Uterus (tissue), 4 donors: Measurements from ENCODE around the gene CAMK2A. TPM values are rescaled to one million over a fixed set of nuclear protein-coding genes. Genes with fewer than 3 reads are reported as not detected.
A peak's percentile ranks its signal among the peaks of the same experiment; 100 is the strongest.

Source experiments
- DNase-seq, 2 donors: peaks; one replicate each; pipeline ENCODE4 v3.0.0-alpha.2; 2019 to 2020
- H3K27ac ChIP-seq, 2 donors: fragments of 200-600 bp; sonication (generic); 1 replicate in 1 of 2; 2 replicates in 1 of 2; pipeline ENCODE4 v1.5.1; 2016 to 2018
- H3K27me3 ChIP-seq, 2 donors: fragments of 200-600 bp; sonication (generic); one replicate each; pipeline ENCODE4 v1.5.1; 2018 to 2019; ENCODE audit warnings: control low read depth in 1 of 2
- H3K36me3 ChIP-seq, 2 donors: fragments of 200-600 bp; sonication (generic); one replicate each; pipeline ENCODE4 v1.5.1; 2019; ENCODE audit warnings: control low read depth in 1 of 2
- H3K4me1 ChIP-seq, 2 donors: fragments of 200-600 bp; sonication (generic); one replicate each; pipeline ENCODE4 v1.5.1; 2018 to 2019; ENCODE audit warnings: control low read depth in 1 of 2
- H3K4me3 ChIP-seq, 2 donors: fragments of 200-600 bp; sonication (generic); 1 replicate in 1 of 2; 2 replicates in 1 of 2; pipeline ENCODE4 v1.5.1; 2018 to 2019; ENCODE audit warnings: mild to moderate bottlenecking in 1 of 2
- H3K9me3 ChIP-seq, 2 donors: fragments of 200-600 bp; sonication (generic); one replicate each; pipeline ENCODE4 v1.5.1; 2019; ENCODE audit warnings: control low read depth in 1 of 2
- POLR2A ChIP-seq, 2 donors: fragments of 450-650 bp; IDR thresholded peaks; one replicate each; pipeline ENCODE4 v1.6.1; 2016; ENCODE audit warnings: antibody characterized with exemption in 2 of 2, mild to moderate bottlenecking in 1 of 2, moderate library complexity in 1 of 2
- intact Hi-C: fragments of 100-400 bp; cut with DNase I; formaldehyde crosslinking; loops from one replicate; pipeline ENCODE4 v1.15.1; 2023; ENCODE audit warnings: low total_unique reads
- total RNA-seq, 4 donors: library from RNA; depleted of rRNA in 3 of 4; stranded (reverse); fragments of >200 nt in 3 of 4; gene quantifications; one replicate each; pipeline versions ENCODE4 v1.1.0 to v1.2.4, GENCODE V29; 2014 to 2023
- TF ChIP-seq, protein P1 (sequence below), 4 experiments: fragments of 200-600 bp in 2 of 4; fragments of 450-650 bp in 2 of 4; sonication (generic) in 2 of 4; IDR thresholded peaks; one replicate each; pipeline ENCODE4 v1.5.1; 2016 to 2019; ENCODE audit warnings: antibody characterized with exemption in 4 of 4, mild to moderate bottlenecking in 2 of 4, moderate library complexity in 1 of 4
- donor health status: DM: yes; HTN: yes; CAD: no.

CAMK2A gene
- total RNA-seq, 4 donors from 2014 or later: under 0.01 to 23.7 (median 4.3) TPM

DNA sequence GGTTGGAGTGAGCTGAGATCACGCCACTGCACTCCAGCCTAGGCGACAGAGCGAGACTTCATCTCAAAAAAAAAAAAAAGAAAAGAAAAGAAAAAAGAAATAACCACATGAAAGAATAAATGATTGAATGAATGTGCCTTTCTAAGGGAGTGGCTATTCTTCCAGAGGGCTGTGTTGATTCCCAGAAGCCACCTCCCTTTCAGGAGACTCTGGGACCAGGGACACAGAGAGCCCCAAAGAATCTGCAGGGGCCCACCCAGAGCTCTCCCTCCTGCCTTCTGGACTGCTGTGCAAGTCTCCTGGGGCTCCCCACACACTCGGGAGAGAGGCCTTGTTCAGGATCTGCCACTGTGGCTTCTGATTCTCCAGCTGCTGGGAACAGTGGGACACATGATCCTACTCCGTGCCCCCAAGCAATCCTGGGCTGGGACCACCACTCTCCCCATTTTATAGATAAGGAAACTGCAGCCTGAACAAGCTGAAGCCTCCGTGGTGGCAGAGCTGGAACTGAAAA, 23.6 kb downstream of the CAMK2A start:
- no peaks in the 10 kb centered on the region for H3K4me1 ChIP-seq
- H3K9me3 ChIP-seq: no peaks in the 10 kb centered on the region
- DNase-seq: no peak
- no peaks in the 10 kb centered on the region for H3K36me3 ChIP-seq
- intact Hi-C loops: no loop called here
- H3K27me3 ChIP-seq: no peaks in the 10 kb centered on the region
- H3K4me3 ChIP-seq: no peak overlapping the region
- no peak for TF ChIP-seq POLR2A (IDR thresholded peaks at IDR 0.05)
- TF ChIP-seq, protein P1, sequence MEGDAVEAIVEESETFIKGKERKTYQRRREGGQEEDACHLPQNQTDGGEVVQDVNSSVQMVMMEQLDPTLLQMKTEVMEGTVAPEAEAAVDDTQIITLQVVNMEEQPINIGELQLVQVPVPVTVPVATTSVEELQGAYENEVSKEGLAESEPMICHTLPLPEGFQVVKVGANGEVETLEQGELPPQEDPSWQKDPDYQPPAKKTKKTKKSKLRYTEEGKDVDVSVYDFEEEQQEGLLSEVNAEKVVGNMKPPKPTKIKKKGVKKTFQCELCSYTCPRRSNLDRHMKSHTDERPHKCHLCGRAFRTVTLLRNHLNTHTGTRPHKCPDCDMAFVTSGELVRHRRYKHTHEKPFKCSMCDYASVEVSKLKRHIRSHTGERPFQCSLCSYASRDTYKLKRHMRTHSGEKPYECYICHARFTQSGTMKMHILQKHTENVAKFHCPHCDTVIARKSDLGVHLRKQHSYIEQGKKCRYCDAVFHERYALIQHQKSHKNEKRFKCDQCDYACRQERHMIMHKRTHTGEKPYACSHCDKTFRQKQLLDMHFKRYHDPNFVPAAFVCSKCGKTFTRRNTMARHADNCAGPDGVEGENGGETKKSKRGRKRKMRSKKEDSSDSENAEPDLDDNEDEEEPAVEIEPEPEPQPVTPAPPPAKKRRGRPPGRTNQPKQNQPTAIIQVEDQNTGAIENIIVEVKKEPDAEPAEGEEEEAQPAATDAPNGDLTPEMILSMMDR (IDR thresholded peaks at IDR 0.05): no peak
- H3K27ac ChIP-seq: no peak overlapping the region

DNA sequence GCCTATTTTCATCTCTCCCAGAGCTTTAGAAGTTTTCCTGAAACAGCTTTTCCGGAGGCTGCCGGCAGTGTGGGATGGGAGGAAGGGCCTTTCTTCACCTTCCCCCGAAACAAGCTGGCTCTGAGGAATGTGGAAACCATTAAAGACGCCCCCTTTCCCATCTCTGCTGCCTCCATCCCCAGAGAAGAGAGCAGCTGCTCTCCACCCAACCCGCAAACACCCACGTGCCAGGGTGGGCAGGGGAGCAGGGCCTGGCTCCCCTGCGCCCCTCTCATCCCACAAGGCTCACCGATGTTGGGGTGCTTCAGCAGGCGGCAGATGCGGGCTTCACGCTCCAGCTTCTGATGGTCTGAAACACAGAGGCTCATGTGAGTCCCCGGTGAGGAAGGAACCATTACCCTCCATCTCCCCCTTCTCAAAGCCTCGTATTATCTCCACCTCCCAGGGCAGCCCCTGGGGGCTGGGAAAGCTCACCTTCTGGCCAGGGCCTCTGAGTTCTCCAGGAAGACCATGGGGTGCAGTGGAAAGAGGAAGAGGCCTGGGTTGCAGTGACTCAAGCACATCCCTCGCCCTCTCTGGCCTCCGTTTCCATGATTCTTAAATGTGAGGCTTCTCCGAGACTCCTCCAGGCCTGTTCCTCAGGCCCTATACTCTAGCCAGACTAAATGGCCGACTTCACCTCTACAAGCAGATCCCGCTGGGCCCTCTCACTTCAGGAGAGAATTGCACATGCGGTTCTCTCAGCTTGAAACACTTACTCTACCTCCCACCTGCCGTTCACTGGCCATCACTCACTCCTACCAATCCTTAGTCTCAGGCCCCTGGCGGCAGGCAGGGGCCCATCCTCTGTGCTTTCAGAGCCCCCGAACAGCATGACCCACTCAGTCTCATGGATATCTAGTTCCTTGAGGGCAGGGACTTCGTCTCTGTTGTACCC, 24.6 kb downstream of the CAMK2A start:
- no peak for DNase-seq
- Histone ChIP-seq H3K27me3 (no peaks in the 10 kb centered on the region), H3K27ac (no peak overlapping the region), H3K36me3 (no peaks in the 10 kb centered on the region), H3K4me3 (no peak overlapping the region), H3K9me3 (no peaks in the 10 kb centered on the region), H3K4me1 (no peaks in the 10 kb centered on the region)
- TF ChIP-seq, protein P1 (IDR thresholded peaks at IDR 0.05): no peak
- TF ChIP-seq POLR2A (IDR thresholded peaks at IDR 0.05): no peak
- intact Hi-C loops: no loop called here

DNA sequence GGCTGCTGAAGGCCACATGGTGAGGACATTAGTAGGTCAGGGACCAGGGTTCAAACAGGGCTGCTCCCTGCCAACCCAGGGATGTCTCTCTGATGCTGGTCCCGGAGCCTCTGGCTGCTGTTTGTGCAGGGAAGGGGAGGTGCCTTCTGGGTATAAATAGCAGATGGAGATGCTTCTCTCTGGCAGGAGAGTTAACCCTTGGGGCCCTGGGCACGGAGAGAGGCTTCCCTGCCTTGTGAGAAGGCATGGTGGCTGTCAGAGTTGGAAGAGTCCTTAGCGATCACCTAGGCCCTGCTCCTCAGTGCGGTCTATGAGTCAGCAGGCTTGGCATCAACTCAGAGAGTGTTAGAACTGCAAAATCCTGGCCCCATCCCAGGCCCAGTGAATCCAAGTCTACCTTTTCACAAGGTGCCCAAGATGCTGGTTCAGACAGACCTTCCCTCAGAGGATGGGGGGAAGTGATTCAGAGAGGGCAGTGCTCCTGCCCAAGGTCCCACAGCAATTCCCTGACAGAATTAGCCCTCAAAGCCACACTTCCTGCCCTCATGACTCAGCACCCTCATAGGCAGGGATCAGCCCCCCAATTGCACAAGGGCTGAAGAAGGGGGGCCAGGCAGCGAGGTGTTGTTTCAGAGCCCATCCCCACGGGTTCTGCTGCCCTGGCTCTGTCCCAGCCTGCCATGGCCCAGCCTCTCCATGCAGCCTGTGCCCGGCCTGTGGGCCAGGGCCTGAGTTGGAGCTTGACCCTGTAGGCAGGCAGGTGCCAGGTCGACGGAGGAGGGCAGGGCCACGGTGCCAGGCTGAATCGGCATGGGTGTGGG, 25.6 kb downstream of the CAMK2A start:
- Histone ChIP-seq H3K4me1 (no peaks in the 10 kb centered on the region), H3K27ac (peak overlapping the region in 1 of 2 donors; percentile 27), H3K4me3 (no peak overlapping the region), H3K9me3 (no peaks in the 10 kb centered on the region), H3K27me3 (no peaks in the 10 kb centered on the region), H3K36me3 (no peaks in the 10 kb centered on the region)
- TF ChIP-seq POLR2A (IDR thresholded peaks at IDR 0.05): no peak
- TF ChIP-seq, protein P1 (IDR thresholded peaks at IDR 0.05): no peak
- intact Hi-C loops: no loop called here
- peak; percentile 63 to 77 for DNase-seq

DNA sequence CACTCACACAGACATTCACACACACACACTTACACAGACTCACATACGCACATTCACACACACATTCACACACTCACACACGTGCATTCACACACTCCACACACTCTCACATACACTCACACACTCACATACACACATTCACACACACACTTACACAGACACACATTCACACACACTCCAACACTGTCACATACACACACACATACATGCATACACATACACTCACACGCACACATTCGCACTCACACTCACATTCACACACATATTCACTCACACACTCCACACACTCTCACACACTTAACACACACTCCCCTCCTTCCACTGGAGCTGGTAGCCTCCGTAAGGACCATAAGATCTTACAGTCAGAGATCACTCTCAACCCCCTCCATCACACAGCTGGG, 26.2 kb downstream of the CAMK2A start:
- DNase-seq: no peak
- H3K27ac ChIP-seq: peak overlapping the region in 1 of 2 donors; percentile 27

More for the DNA sequence above, 26.2 kb downstream of the CAMK2A start:
- Histone ChIP-seq H3K27me3 (no peaks in the 10 kb centered on the region), H3K4me1 (no peaks in the 10 kb centered on the region), H3K9me3 (no peaks in the 10 kb centered on the region), H3K36me3 (no peaks in the 10 kb centered on the region), H3K4me3 (no peak overlapping the region)
- intact Hi-C loops: no loop called here
- TF ChIP-seq POLR2A (IDR thresholded peaks at IDR 0.05): no peak
- TF ChIP-seq, protein P1 (IDR thresholded peaks at IDR 0.05): no peak
